Neural cell (in vitro differentiated cells): Measurements from ENCODE around the gene RAD51B. TPM values are rescaled to one million over a fixed set of nuclear protein-coding genes. Genes with fewer than 3 reads are reported as not detected.

Source experiments
- H2AFZ ChIP-seq: fragments of 200-600, 300-800 bp; sonication (generic), shearing (Covaris generic); 2 replicates; pipeline ENCODE4 v1.6.0; 2014; ENCODE audit warnings: low read depth, mild to moderate bottlenecking, antibody characterized with exemption, low read length, moderate library complexity
- H3F3A ChIP-seq: fragments of 200-600 bp; shearing (Covaris generic); 2 replicates; pipeline ENCODE4 v1.6.1; 2016; ENCODE audit warnings: mild to moderate bottlenecking, moderate library complexity, mixed read lengths, antibody characterized with exemption, low read length; ENCODE audit not compliant: insufficient read depth, poor library complexity, severe bottlenecking
- H3K27ac ChIP-seq: fragments of 200-600, 300-800 bp; sonication (generic), shearing (Covaris generic); 2 replicates; pipeline ENCODE4 v1.5.1; 2014; ENCODE audit warnings: mild to moderate bottlenecking, low read length, moderate library complexity
- H3K27me3 ChIP-seq: fragments of 300-800, 200-600 bp; sonication (generic), shearing (Covaris generic); 2 replicates; pipeline ENCODE4 v1.6.0; 2014; ENCODE audit warnings: mild to moderate bottlenecking, low read depth, low read length, moderate library complexity; ENCODE audit not compliant: insufficient read depth
- H3K36me3 ChIP-seq: fragments of 300-800, 200-600 bp; sonication (generic), shearing (Covaris generic); 2 replicates; pipeline ENCODE4 v1.5.1; 2014; ENCODE audit warnings: mild to moderate bottlenecking, antibody characterized with exemption, low read length, moderate library complexity; ENCODE audit not compliant: insufficient read depth
- H3K4me2 ChIP-seq: fragments of 300-800, 200-600 bp; sonication (generic), shearing (Covaris generic); 2 replicates; pipeline ENCODE4 v1.6.0; 2014; ENCODE audit warnings: mild to moderate bottlenecking, low read length
- H3K4me3 ChIP-seq: fragments of 300-800, 200-600 bp; sonication (generic), shearing (Covaris generic); 2 replicates; pipeline ENCODE4 v1.5.1; 2014; ENCODE audit warnings: mild to moderate bottlenecking, low read length, moderate library complexity
- H3K79me2 ChIP-seq: fragments of 200-600 bp; shearing (Covaris generic); replicated peaks from 2 replicates; pipeline ENCODE4 v1.6.0; 2014; ENCODE audit warnings: mild to moderate bottlenecking, low read length, moderate library complexity; ENCODE audit not compliant: insufficient read depth
- H3K9ac ChIP-seq: fragments of 300-800, 200-600 bp; sonication (generic), shearing (Covaris generic); 2 replicates; pipeline ENCODE4 v1.6.1; 2016; ENCODE audit warnings: mild to moderate bottlenecking, low read length, mixed read lengths
- H3K9me2 ChIP-seq: fragments of 200-600 bp; shearing (Covaris generic); 2 replicates; pipeline ENCODE4 v1.6.1; 2016; ENCODE audit warnings: mild to moderate bottlenecking, low read length, mixed read lengths; ENCODE audit not compliant: insufficient read depth
- H3K9me3 ChIP-seq: fragments of 200-600, 300-800 bp; sonication (generic), shearing (Covaris generic); 2 replicates; pipeline ENCODE4 v1.6.1; 2016; ENCODE audit warnings: mild to moderate bottlenecking, mixed run types, low read length, moderate library complexity, mixed read lengths
- H4K20me1 ChIP-seq: fragments of 200-600 bp; shearing (Covaris generic); 2 replicates; pipeline ENCODE4 v1.6.1; 2016; ENCODE audit warnings: mild to moderate bottlenecking, mixed run types; ENCODE audit not compliant: insufficient read depth
- CTCF ChIP-seq: fragments of 450-650 bp; IDR thresholded peaks from 2 replicates; pipeline ENCODE4 v1.5.1; 2014; ENCODE audit warnings: antibody characterized with exemption, mild to moderate bottlenecking, moderate library complexity; ENCODE audit not compliant: poor library complexity, severe bottlenecking
- EP300 ChIP-seq: fragments of 450-650 bp; conservative IDR thresholded peaks from 2 replicates; pipeline ENCODE4 v1.6.1; 2014; ENCODE audit warnings: antibody characterized with exemption, mild to moderate bottlenecking, moderate library complexity; ENCODE audit not compliant: poor library complexity, severe bottlenecking
- EZH2 ChIP-seq: fragments of 200-600, 300-800 bp; shearing (Covaris generic), sonication (generic); IDR thresholded peaks from 2 replicates; pipeline ENCODE4 v1.6.1; 2014; ENCODE audit warnings: antibody characterized with exemption, low read length, borderline replicate concordance, mild to moderate bottlenecking; ENCODE audit not compliant: insufficient read depth, poor library complexity, severe bottlenecking
- MXI1 ChIP-seq: fragments of 450-650 bp; conservative IDR thresholded peaks from 2 replicates; pipeline ENCODE4 v1.6.1; 2014; ENCODE audit warnings: antibody characterized with exemption, mild to moderate bottlenecking; ENCODE audit not compliant: poor library complexity, severe bottlenecking
- POLR2AphosphoS5 ChIP-seq: IDR thresholded peaks from 2 replicates; pipeline ENCODE4 v1.6.1; 2012
- RAD21 ChIP-seq: fragments of 450-650 bp; conservative IDR thresholded peaks from 2 replicates; pipeline ENCODE4 v1.6.1; 2014; ENCODE audit warnings: antibody characterized with exemption, mild to moderate bottlenecking, moderate library complexity
- SMC3 ChIP-seq: fragments of 450-650 bp; conservative IDR thresholded peaks from 2 replicates; pipeline ENCODE4 v1.6.1; 2014; ENCODE audit warnings: antibody characterized with exemption, mild to moderate bottlenecking, moderate library complexity; ENCODE audit not compliant: poor library complexity
- TAF1 ChIP-seq: IDR thresholded peaks from 2 replicates; pipeline ENCODE4 v1.6.1; 2012; ENCODE audit warnings: low read depth
- polyA plus RNA-seq: library from polyadenylated mRNA; depleted of rRNA; stranded (reverse); fragments of >200 nt; gene quantifications from 2 replicates; pipeline ENCODE4 v1.2.3, GENCODE V29; 2014
- TF ChIP-seq, protein P1 (sequence below): IDR thresholded peaks from 2 replicates; pipeline ENCODE4 v1.6.1; 2012; ENCODE audit warnings: borderline replicate concordance

The RAD51B gene
- polyA plus RNA-seq, 1 donor from 2014 or later: 3.1 TPM

DNA sequence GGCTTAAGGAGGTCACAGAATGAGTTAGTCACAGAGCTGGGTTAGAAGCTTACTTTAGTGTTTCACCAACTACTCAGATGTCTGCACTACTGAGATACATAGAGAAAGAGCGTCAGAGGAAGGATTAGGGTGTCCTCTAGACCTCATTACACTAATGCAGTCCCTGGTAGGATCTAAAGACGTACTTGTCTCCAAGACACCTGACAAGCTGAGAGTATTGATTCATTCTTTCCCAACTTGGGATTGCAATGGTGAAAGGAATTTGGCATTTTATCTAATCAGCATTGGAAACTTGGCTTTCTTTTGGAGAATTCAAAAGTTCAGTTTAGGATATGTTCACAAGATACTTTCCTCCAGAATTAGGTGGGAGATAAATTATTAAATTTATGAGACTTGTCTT, 571.2 kb downstream of the RAD51B start:
- no peak overlapping the region for H3K27ac ChIP-seq
- no peaks in the 10 kb centered on the region for H4K20me1 ChIP-seq
- no peak overlapping the region for H3K9ac ChIP-seq

GRCh38 chr14:68391311-68392014, 571.9 kb downstream of the RAD51B start:
- no peaks in the 10 kb centered on the region for H3K36me3 ChIP-seq
- no peak overlapping the region for H3K27ac ChIP-seq
- no peaks in the 10 kb centered on the region for H3K9me3 ChIP-seq
- H3K9ac ChIP-seq: no peak overlapping the region
- no peaks in the 10 kb centered on the region for H3K27me3 ChIP-seq
- H3K79me2 ChIP-seq: no peaks in the 10 kb centered on the region
- no peak overlapping the region for H2AFZ ChIP-seq
- H3K4me2 ChIP-seq: no peak overlapping the region
- H4K20me1 ChIP-seq: no peaks in the 10 kb centered on the region
- H3K9me2 ChIP-seq: no peaks in the 10 kb centered on the region
- no peak overlapping the region for H3K4me3 ChIP-seq
- H3F3A ChIP-seq: peaks cover 8% of the 10 kb centered on the region
- TF ChIP-seq, protein P1, sequence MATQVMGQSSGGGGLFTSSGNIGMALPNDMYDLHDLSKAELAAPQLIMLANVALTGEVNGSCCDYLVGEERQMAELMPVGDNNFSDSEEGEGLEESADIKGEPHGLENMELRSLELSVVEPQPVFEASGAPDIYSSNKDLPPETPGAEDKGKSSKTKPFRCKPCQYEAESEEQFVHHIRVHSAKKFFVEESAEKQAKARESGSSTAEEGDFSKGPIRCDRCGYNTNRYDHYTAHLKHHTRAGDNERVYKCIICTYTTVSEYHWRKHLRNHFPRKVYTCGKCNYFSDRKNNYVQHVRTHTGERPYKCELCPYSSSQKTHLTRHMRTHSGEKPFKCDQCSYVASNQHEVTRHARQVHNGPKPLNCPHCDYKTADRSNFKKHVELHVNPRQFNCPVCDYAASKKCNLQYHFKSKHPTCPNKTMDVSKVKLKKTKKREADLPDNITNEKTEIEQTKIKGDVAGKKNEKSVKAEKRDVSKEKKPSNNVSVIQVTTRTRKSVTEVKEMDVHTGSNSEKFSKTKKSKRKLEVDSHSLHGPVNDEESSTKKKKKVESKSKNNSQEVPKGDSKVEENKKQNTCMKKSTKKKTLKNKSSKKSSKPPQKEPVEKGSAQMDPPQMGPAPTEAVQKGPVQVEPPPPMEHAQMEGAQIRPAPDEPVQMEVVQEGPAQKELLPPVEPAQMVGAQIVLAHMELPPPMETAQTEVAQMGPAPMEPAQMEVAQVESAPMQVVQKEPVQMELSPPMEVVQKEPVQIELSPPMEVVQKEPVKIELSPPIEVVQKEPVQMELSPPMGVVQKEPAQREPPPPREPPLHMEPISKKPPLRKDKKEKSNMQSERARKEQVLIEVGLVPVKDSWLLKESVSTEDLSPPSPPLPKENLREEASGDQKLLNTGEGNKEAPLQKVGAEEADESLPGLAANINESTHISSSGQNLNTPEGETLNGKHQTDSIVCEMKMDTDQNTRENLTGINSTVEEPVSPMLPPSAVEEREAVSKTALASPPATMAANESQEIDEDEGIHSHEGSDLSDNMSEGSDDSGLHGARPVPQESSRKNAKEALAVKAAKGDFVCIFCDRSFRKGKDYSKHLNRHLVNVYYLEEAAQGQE: no peak
- no peak for TF ChIP-seq CTCF
- TF ChIP-seq SMC3: no peak
- no peak for TF ChIP-seq EP300
- TF ChIP-seq RAD21: no peak
- no peak for TF ChIP-seq EZH2
- TF ChIP-seq TAF1: no peak
- no peak for TF ChIP-seq MXI1

More for the DNA sequence above, 571.2 kb downstream of the RAD51B start:
- no peaks in the 10 kb centered on the region for H3K9me2 ChIP-seq
- H3K36me3 ChIP-seq: no peaks in the 10 kb centered on the region
- peaks cover 8% of the 10 kb centered on the region for H3F3A ChIP-seq
- no peaks in the 10 kb centered on the region for H3K79me2 ChIP-seq
- TF ChIP-seq MXI1: no peak
- TF ChIP-seq TAF1: no peak
- TF ChIP-seq POLR2AphosphoS5: no peak
- TF ChIP-seq CTCF: no peak
- no peak for TF ChIP-seq SMC3
- TF ChIP-seq RAD21: no peak
- no peak for TF ChIP-seq EP300
- H3K9me3 ChIP-seq: no peaks in the 10 kb centered on the region
- no peak overlapping the region for H2AFZ ChIP-seq
- H3K4me3 ChIP-seq: no peak overlapping the region
- no peaks in the 10 kb centered on the region for H3K27me3 ChIP-seq
- H3K4me2 ChIP-seq: no peak overlapping the region
